Measurements from ENCODE around the gene KLHL28.
A peak's percentile ranks its signal among the peaks of the same experiment; 100 is the strongest.

The KLHL28 gene

DNA sequence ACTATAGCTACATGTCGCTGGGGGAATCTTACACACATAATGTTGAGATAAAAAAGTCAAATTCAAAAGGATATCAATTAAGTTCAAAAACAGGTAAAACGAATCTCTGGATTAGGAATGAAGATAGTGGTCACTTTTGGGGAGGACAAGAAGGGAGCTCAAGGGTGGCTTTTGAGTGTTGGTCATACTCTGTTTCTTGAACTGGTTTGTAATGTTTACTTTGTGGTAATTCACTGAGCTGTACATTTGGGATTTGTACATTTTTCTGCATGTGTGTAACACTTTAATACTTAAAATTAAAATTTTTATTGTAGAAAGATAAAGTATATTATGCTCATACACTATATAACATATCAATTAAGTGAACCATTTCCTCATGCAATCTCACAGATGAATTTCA is 26.6 kb downstream of the KLHL28 start:
- Histone ChIP-seq H3K36me3 (ENCODE audit: control insufficient read depth, insufficient read depth, low read length) (no peaks in the 10 kb centered on the region), H3K9me3 (ENCODE audit: control insufficient read depth, insufficient read depth, low read length) (no peaks in the 10 kb centered on the region), H3K4me1 (ENCODE audit: control insufficient read depth, insufficient read depth, low read length) (no peaks in the 10 kb centered on the region), H3K27me3 (ENCODE audit: control insufficient read depth, insufficient read depth, low read length) (no peaks in the 10 kb centered on the region), H3K4me3 (ENCODE audit: low read depth, low read length) (no peak overlapping the region), H3K9ac (ENCODE audit: low read depth, low read length) (no peak overlapping the region)

DNA sequence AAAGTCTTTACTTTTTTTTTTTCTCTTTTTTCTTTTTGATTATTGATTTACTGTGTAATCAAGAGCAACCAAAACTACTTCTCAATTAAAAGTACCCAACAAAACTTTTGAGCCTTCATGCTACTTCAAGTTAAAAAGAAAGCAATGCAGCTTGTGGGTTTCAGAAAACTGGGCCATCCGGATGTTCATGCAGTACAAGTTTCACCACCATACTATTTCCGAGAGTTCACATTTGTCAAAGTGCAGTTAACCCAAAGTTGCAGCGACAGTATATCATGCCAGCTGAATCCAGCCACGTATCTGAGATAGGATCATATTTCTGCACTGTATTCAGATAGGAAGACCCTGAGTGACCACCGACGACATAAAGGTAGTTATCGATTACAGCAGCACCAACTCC is 33.0 kb downstream of the KLHL28 start:
- no peaks in the 10 kb centered on the region for H3K4me1 ChIP-seq (ENCODE audit: control insufficient read depth, insufficient read depth, low read length)
- no peaks in the 10 kb centered on the region for H3K9me3 ChIP-seq (ENCODE audit: control insufficient read depth, insufficient read depth, low read length)
- no peak overlapping the region for H3K9ac ChIP-seq (ENCODE audit: low read depth, low read length)
- H3K36me3 ChIP-seq (ENCODE audit: control insufficient read depth, insufficient read depth, low read length) = no peaks in the 10 kb centered on the region
- H3K4me3 ChIP-seq (ENCODE audit: low read depth, low read length) = no peak overlapping the region
- no peaks in the 10 kb centered on the region for H3K27me3 ChIP-seq (ENCODE audit: control insufficient read depth, insufficient read depth, low read length)

DNA sequence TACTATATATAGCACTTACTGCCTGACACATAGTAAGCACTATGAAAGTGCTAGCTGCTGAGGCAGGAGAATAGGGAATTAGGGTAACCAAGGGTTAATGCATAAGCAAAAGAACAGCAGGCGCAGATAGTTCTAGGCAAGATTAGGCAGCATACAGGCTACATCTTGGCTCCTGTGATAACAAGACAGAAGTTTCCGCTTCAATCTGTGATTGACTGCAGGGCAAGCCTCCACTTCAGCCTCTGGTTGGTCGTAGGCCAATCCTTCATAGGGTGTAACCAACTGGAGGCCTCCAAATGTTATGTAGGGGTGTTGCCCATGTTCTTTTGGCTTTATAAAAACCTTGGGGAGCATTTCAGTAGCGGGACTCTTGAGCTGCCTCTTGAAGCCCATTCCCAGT is 46.9 kb downstream of the KLHL28 start:
- Histone ChIP-seq H3K27me3 (ENCODE audit: control insufficient read depth, insufficient read depth, low read length) (no peaks in the 10 kb centered on the region), H3K9ac (ENCODE audit: low read depth, low read length) (no peak overlapping the region), H3K36me3 (ENCODE audit: control insufficient read depth, insufficient read depth, low read length) (no peaks in the 10 kb centered on the region), H3K9me3 (ENCODE audit: control insufficient read depth, insufficient read depth, low read length) (no peaks in the 10 kb centered on the region), H3K4me1 (ENCODE audit: control insufficient read depth, insufficient read depth, low read length) (no peaks in the 10 kb centered on the region), H3K4me3 (ENCODE audit: low read depth, low read length) (no peak overlapping the region)

DNA sequence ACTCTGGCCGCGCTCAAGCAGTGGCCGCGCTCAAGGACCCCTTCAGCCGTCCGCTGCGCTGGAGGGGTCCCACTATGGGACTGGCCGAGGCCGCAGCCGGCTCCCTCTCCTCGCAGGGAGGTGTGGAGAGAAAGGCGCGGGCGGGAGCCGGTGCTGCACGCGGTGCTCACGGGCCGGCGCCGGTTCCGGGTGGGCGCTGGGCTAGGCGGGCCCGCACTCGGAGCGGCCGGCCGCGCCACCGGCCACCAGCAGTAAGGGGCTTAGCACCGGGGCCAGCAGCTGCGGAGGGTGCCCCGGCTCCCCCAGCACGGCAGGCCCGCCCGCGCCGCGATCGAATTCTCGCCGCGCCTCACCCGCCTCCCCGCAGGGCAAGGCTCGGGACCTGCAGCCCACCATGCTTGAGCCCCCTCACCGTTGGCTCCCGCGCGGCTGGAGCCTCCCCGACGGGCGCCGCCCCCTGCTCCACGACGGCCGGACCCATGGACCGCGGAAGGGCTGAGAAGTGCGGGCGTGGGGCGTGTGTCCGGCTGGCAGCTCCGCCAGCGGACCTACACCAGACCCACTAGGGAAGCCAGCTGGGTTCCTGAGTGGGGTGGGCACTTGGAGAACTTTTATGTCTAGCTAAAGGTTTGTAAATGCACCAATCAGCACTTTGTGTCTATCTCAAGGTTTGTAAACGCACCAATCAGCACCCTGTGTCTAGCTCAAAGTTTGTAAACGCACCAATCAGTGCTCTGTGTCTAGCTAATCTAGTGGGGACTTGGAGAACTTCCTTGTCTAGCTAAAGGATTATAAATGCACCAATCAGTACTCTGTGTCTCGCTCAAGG is 49.5 kb downstream of the KLHL28 start:
- no peak overlapping the region for H3K4me3 ChIP-seq (ENCODE audit: low read depth, low read length)
- no peaks in the 10 kb centered on the region for H3K36me3 ChIP-seq (ENCODE audit: control insufficient read depth, insufficient read depth, low read length)
- H3K9me3 ChIP-seq (ENCODE audit: control insufficient read depth, insufficient read depth, low read length) = no peaks in the 10 kb centered on the region
- H3K4me1 ChIP-seq (ENCODE audit: control insufficient read depth, insufficient read depth, low read length) = no peaks in the 10 kb centered on the region
- H3K9ac ChIP-seq (ENCODE audit: low read depth, low read length) = no peak overlapping the region
- no peaks in the 10 kb centered on the region for H3K27me3 ChIP-seq (ENCODE audit: control insufficient read depth, insufficient read depth, low read length)

DNA sequence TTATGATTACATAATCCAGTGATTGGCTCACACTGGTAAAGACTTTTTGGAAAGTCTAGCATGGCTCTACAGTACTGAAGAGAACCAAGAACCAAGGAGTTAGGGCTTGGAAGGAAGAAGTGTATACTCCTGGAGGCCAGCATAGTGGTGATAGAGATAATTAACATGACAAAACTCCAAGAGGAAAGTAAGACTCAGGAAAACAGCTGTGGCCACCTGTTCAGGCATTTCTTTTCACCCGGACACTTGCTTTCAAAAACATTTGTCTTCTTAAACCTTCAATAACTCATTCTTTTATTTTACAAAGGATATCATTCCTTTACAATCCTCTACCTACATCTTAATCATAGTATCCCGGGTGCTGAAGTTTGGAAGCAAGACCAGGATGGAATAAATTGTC is 50.9 kb downstream of the KLHL28 start:
- H3K9me3 ChIP-seq (ENCODE audit: control insufficient read depth, insufficient read depth, low read length) = no peaks in the 10 kb centered on the region
- no peaks in the 10 kb centered on the region for H3K36me3 ChIP-seq (ENCODE audit: control insufficient read depth, insufficient read depth, low read length)
- H3K27me3 ChIP-seq (ENCODE audit: control insufficient read depth, insufficient read depth, low read length) = no peaks in the 10 kb centered on the region
- H3K4me3 ChIP-seq (ENCODE audit: low read depth, low read length) = no peak overlapping the region
- H3K9ac ChIP-seq (ENCODE audit: low read depth, low read length) = no peak overlapping the region
- no peaks in the 10 kb centered on the region for H3K4me1 ChIP-seq (ENCODE audit: control insufficient read depth, insufficient read depth, low read length)

DNA sequence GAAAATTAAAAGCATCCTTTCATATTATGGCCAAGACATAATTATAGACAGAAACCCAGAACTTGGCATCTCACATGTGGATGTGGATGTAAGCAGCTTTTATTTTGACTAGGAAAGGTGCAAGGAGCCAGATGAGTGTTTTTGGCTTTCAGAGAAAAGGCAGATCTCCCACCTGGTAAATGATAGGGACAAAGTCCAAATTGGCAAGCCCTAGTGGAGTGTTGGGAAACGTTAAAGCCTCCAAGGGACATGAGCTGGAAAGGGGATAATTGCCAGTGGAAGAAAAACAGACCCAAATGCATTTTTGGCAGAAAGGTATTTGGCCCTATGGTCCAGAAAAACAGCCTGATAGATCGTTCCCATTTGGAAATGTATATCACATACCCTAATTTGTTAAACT is 60.1 kb downstream of the KLHL28 start:
- H3K9ac ChIP-seq (ENCODE audit: low read depth, low read length) = no peak overlapping the region
- no peaks in the 10 kb centered on the region for H3K9me3 ChIP-seq (ENCODE audit: control insufficient read depth, insufficient read depth, low read length)
- no peak overlapping the region for H3K4me3 ChIP-seq (ENCODE audit: low read depth, low read length)
- H3K36me3 ChIP-seq (ENCODE audit: control insufficient read depth, insufficient read depth, low read length) = no peaks in the 10 kb centered on the region
- H3K27me3 ChIP-seq (ENCODE audit: control insufficient read depth, insufficient read depth, low read length) = no peaks in the 10 kb centered on the region
- peaks cover 7% of the 10 kb centered on the region for H3K4me1 ChIP-seq (ENCODE audit: control insufficient read depth, insufficient read depth, low read length)

DNA sequence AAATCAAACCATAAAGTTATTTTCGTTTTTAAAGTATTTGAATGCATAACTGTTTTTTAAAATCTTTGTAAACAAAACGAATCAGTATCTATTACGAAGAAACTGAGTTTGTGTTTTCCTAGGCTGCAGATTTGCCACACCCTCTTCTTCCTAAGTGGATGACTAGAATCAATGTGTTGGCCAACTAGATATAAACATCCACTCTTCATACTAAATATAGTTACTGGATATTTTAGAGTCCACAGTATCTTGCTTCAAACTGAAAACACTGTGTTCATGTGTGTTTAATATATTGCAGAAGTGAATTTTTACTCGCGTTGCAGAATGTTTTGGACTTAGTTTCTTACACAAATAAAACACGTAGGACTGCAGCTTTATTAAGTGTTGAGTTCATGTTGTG is 63.2 kb downstream of the KLHL28 start:
- Histone ChIP-seq H3K36me3 (ENCODE audit: control insufficient read depth, insufficient read depth, low read length) (no peaks in the 10 kb centered on the region), H3K4me3 (ENCODE audit: low read depth, low read length) (peak overlapping the region; percentile 75), H3K9me3 (ENCODE audit: control insufficient read depth, insufficient read depth, low read length) (no peaks in the 10 kb centered on the region), H3K9ac (ENCODE audit: low read depth, low read length) (no peak overlapping the region), H3K27me3 (ENCODE audit: control insufficient read depth, insufficient read depth, low read length) (no peaks in the 10 kb centered on the region), H3K4me1 (ENCODE audit: control insufficient read depth, insufficient read depth, low read length) (peaks cover 7% of the 10 kb centered on the region)

DNA sequence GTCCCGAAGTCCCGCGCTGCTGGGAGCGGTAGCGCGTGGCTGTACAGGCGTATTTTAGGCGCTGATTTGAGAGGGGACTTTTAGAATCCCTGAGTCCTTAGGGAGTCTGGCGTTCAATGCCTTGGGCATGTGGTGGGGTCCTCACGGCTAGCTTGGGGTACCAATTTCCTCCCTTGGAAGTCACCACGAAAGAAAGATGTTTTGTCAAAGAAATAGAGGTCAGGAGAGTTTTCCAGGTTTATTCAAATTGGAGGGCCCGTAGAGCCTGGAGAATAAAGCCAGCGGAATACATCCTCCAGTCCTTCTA is 63.9 kb downstream of the KLHL28 start:
- Histone ChIP-seq H3K4me3 (ENCODE audit: low read depth, low read length) (peak overlapping the region; percentile 75), H3K9me3 (ENCODE audit: control insufficient read depth, insufficient read depth, low read length) (no peaks in the 10 kb centered on the region), H3K36me3 (ENCODE audit: control insufficient read depth, insufficient read depth, low read length) (no peaks in the 10 kb centered on the region), H3K4me1 (ENCODE audit: control insufficient read depth, insufficient read depth, low read length) (peaks cover 7% of the 10 kb centered on the region), H3K9ac (ENCODE audit: low read depth, low read length) (peak overlapping the region; percentile 83), H3K27me3 (ENCODE audit: control insufficient read depth, insufficient read depth, low read length) (no peaks in the 10 kb centered on the region)

DNA sequence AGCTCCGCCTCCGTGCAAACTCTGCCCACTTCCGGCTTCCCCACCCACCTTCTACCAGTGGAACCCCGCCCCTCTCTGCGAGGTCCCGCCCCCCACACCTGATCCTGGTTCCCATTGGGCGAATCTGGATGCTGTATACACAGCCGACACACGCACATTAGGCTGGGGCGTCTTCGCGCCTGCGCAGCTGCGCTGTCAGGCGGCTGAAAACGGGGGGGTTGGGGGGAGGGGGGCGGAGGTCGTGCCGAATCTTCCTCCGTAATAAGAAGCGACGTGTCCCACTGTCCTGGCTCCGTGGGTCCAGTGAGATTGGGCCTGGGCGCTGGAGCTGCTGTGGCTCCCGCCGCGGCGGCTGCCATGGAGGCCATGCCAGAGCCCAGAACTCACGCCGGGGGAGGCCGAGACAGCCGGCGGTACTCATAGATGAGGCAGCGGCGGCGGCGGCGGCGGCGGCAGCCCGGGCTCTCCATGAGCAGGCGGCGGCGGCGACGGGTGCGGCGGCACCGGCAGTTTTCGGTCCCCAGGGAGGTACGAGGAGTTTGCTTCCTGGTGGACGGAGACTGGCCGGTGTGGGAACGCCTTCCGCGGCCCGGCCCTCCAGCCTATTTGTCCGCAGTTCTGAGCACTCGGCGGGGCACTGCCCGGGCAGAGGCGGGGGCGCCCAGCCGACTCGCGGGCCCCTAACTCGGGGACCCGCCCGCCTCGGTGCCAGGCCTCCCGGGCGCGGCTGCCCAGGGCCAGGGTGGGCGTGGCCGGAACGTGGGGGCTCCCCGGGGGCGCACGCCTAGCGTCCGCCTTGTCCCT is 64.5 kb downstream of the KLHL28 start:
- Histone ChIP-seq H3K36me3 (ENCODE audit: control insufficient read depth, insufficient read depth, low read length) (no peaks in the 10 kb centered on the region), H3K9me3 (ENCODE audit: control insufficient read depth, insufficient read depth, low read length) (no peaks in the 10 kb centered on the region), H3K4me3 (ENCODE audit: low read depth, low read length) (peak overlapping the region; percentile 75), H3K4me1 (ENCODE audit: control insufficient read depth, insufficient read depth, low read length) (peaks cover 7% of the 10 kb centered on the region), H3K27me3 (ENCODE audit: control insufficient read depth, insufficient read depth, low read length) (no peaks in the 10 kb centered on the region), H3K9ac (ENCODE audit: low read depth, low read length) (peak overlapping the region; percentile 83)

DNA sequence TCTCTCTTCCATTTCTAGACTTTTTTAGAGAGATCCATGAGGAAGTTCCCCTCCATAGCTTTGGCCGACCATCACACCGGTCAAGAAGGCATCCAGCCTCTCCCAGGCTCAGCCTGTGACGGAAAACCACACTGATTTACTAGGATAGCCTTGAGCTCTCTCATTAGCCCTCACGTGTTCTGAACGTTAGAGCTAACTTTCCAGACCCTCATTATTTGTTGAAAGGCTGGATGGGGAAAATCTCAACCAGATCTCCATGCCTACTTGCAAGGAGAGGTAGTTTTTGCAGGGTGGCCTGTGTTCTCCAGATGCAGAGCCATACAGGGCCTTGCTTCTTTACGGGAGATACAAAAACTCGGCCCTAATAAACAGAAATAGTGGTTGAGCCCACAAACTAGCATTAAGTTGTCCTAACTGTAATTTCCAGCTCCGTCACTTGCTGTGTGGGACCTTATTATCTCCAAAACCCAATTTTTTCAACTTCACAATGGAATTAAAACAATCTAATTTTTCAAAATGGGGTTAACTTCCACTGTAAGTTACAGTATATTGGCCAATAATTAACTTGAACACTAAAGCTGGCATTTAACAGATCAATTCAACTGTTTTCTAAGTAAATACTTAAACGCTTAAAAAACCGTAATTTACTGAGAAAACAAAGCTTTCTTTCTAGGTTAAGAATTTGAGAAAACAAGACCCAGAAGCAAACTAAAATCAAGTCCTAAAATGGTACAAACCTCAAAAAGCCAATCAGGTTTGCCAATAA is 65.3 kb downstream of the KLHL28 start:
- no peak overlapping the region for H3K9ac ChIP-seq (ENCODE audit: low read depth, low read length)
- H3K9me3 ChIP-seq (ENCODE audit: control insufficient read depth, insufficient read depth, low read length) = no peaks in the 10 kb centered on the region
- H3K4me1 ChIP-seq (ENCODE audit: control insufficient read depth, insufficient read depth, low read length) = peaks cover 7% of the 10 kb centered on the region
- no peak overlapping the region for H3K4me3 ChIP-seq (ENCODE audit: low read depth, low read length)
- H3K36me3 ChIP-seq (ENCODE audit: control insufficient read depth, insufficient read depth, low read length) = no peaks in the 10 kb centered on the region
- H3K27me3 ChIP-seq (ENCODE audit: control insufficient read depth, insufficient read depth, low read length) = no peaks in the 10 kb centered on the region

DNA sequence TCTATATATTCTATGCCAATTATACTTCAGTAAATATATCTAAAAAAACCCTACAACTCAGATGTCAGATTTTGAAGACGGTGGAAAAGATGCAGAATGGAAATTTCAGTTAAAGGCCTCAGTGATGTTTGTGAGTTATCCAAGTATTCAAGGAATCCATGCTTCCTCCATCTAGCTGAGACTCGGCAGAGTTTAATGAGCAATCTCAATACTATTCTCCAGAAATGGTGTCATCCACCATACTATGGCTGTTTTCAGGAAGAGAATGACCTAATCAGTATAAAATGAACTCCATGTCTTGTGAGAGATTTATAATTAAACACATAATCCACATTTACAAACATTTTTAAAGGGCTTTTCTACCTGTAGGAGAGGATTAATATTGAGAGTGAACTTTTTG is 66.0 kb downstream of the KLHL28 start:
- Histone ChIP-seq H3K9me3 (ENCODE audit: control insufficient read depth, insufficient read depth, low read length) (no peaks in the 10 kb centered on the region), H3K4me3 (ENCODE audit: low read depth, low read length) (no peak overlapping the region), H3K9ac (ENCODE audit: low read depth, low read length) (no peak overlapping the region), H3K36me3 (ENCODE audit: control insufficient read depth, insufficient read depth, low read length) (no peaks in the 10 kb centered on the region), H3K27me3 (ENCODE audit: control insufficient read depth, insufficient read depth, low read length) (no peaks in the 10 kb centered on the region), H3K4me1 (ENCODE audit: control insufficient read depth, insufficient read depth, low read length) (peaks cover 7% of the 10 kb centered on the region)

All from iPS-15b (cell line).